ENCODE data around the gene GJA4. TPM values are rescaled to one million over a fixed set of nuclear protein-coding genes. Genes with fewer than 3 reads are reported as not detected.

Gene GJA4
- total RNA-seq, 2 donors from 2014 or later: 9.0 TPM

DNA sequence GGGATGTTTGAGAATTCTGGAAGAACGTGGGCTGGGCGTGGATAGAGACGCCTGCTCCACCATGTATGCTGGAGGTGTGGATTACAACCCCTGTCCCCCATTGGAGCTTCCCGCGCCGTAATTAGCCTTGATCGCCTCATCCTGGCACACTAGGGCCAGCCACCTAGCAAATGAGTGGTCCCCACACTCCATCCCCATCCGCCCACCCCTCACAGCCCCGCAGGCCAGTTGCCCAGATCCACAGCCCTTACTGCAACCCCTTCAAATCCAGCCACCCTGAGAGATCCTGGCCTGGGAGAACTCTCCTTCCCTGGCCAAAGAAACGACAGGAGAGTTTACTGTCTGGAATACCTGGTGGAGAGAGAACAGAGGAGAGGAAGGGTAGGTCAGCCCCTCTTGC lies 375 bp upstream of the GJA4 start:
- Histone ChIP-seq H3K9me3 (ENCODE audit: control insufficient read depth, low read length) (no peaks in the 10 kb centered on the region), H3K27ac (ENCODE audit: low read depth, low read length) (no peak overlapping the region), H3K4me1 (ENCODE audit: control insufficient read depth, insufficient read depth, low read length) (no peaks in the 10 kb centered on the region), H3K4me3 (ENCODE audit: low read length) (no peak overlapping the region), H3K36me3 (ENCODE audit: control insufficient read depth, insufficient read depth, low read length) (no peaks in the 10 kb centered on the region), H3K27me3 (ENCODE audit: control insufficient read depth, insufficient read depth, low read length, poor library complexity, severe bottlenecking) (no peaks in the 10 kb centered on the region), H3K9ac (ENCODE audit: extremely low read depth, low read length, poor library complexity, severe bottlenecking) (no peak overlapping the region)
- TF ChIP-seq, protein P1, sequence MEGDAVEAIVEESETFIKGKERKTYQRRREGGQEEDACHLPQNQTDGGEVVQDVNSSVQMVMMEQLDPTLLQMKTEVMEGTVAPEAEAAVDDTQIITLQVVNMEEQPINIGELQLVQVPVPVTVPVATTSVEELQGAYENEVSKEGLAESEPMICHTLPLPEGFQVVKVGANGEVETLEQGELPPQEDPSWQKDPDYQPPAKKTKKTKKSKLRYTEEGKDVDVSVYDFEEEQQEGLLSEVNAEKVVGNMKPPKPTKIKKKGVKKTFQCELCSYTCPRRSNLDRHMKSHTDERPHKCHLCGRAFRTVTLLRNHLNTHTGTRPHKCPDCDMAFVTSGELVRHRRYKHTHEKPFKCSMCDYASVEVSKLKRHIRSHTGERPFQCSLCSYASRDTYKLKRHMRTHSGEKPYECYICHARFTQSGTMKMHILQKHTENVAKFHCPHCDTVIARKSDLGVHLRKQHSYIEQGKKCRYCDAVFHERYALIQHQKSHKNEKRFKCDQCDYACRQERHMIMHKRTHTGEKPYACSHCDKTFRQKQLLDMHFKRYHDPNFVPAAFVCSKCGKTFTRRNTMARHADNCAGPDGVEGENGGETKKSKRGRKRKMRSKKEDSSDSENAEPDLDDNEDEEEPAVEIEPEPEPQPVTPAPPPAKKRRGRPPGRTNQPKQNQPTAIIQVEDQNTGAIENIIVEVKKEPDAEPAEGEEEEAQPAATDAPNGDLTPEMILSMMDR (conservative IDR thresholded peaks at IDR 0.05): no peak
- Mint-ChIP-seq H3K27me3 (ENCODE audit: insufficient read depth) (peaks cover 33% of the 10 kb centered on the region), H3K4me1 (peaks cover 30% of the 10 kb centered on the region), H3K4me3 (peak overlapping the region; percentile 57), H3K9me3 (no peaks in the 10 kb centered on the region), H3K27ac (peak overlapping the region; percentile 45), H3K36me3 (ENCODE audit: low read depth) (peaks cover 5% of the 10 kb centered on the region)
- 76 to 97% methylated on average over 7 to 10 of the region's 10 CpGs for WGBS, 2 experiments (ENCODE audit: insufficient coverage in 1 of 2, insufficient read length in 1 of 2)
- no peak for DNase-seq

DNA sequence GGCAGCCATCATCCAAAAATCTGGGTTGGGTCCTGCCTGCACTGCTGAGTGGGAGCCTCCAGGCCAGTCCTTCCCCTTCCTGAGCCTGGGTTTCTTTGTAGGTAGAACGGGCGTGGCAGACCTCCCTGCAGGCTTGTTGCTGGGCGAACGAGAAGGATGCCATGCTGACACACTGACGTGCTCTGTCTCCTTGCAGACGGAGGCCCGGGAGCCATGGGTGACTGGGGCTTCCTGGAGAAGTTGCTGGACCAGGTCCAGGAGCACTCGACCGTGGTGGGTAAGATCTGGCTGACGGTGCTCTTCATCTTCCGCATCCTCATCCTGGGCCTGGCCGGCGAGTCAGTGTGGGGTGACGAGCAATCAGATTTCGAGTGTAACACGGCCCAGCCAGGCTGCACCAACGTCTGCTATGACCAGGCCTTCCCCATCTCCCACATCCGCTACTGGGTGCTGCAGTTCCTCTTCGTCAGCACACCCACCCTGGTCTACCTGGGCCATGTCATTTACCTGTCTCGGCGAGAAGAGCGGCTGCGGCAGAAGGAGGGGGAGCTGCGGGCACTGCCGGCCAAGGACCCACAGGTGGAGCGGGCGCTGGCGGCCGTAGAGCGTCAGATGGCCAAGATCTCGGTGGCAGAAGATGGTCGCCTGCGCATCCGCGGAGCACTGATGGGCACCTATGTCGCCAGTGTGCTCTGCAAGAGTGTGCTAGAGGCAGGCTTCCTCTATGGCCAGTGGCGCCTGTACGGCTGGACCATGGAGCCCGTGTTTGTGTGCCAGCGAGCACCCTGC lies 1.4 kb downstream of the GJA4 start:
- no peak overlapping the region for H3K27ac Mint-ChIP-seq

DNA sequence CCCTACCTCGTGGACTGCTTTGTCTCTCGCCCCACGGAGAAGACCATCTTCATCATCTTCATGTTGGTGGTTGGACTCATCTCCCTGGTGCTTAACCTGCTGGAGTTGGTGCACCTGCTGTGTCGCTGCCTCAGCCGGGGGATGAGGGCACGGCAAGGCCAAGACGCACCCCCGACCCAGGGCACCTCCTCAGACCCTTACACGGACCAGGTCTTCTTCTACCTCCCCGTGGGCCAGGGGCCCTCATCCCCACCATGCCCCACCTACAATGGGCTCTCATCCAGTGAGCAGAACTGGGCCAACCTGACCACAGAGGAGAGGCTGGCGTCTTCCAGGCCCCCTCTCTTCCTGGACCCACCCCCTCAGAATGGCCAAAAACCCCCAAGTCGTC lies 2.0 kb downstream of the GJA4 start:
- no peak overlapping the region for H3K27ac ChIP-seq (ENCODE audit: low read depth, low read length)
- H3K4me3 ChIP-seq (ENCODE audit: low read length): no peak overlapping the region
- Mint-ChIP-seq H3K36me3 (ENCODE audit: low read depth) (peaks cover 5% of the 10 kb centered on the region), H3K27me3 (ENCODE audit: insufficient read depth) (peaks cover 35% of the 10 kb centered on the region), H3K27ac (no peak overlapping the region), H3K9me3 (no peaks in the 10 kb centered on the region), H3K4me3 (no peak overlapping the region), H3K4me1 (peaks cover 24% of the 10 kb centered on the region)
- H3K36me3 ChIP-seq (ENCODE audit: control insufficient read depth, insufficient read depth, low read length): no peaks in the 10 kb centered on the region
- WGBS, 2 experiments (ENCODE audit: insufficient coverage in 1 of 2, insufficient read length in 1 of 2): 93% methylated on average over 3 to 12 of the region's 12 CpGs
- no peak for DNase-seq
- H3K9ac ChIP-seq (ENCODE audit: extremely low read depth, low read length, poor library complexity, severe bottlenecking): no peak overlapping the region
- TF ChIP-seq, protein P1 (conservative IDR thresholded peaks at IDR 0.05): no peak
- no peaks in the 10 kb centered on the region for H3K27me3 ChIP-seq (ENCODE audit: control insufficient read depth, insufficient read depth, low read length, poor library complexity, severe bottlenecking)
- H3K4me1 ChIP-seq (ENCODE audit: control insufficient read depth, insufficient read depth, low read length): no peaks in the 10 kb centered on the region
- H3K9me3 ChIP-seq (ENCODE audit: control insufficient read depth, low read length): no peaks in the 10 kb centered on the region

More for the DNA sequence above, 1.4 kb downstream of the GJA4 start:
- Histone ChIP-seq H3K9me3 (ENCODE audit: control insufficient read depth, low read length) (no peaks in the 10 kb centered on the region), H3K4me1 (ENCODE audit: control insufficient read depth, insufficient read depth, low read length) (no peaks in the 10 kb centered on the region), H3K27me3 (ENCODE audit: control insufficient read depth, insufficient read depth, low read length, poor library complexity, severe bottlenecking) (no peaks in the 10 kb centered on the region), H3K36me3 (ENCODE audit: control insufficient read depth, insufficient read depth, low read length) (no peaks in the 10 kb centered on the region), H3K9ac (ENCODE audit: extremely low read depth, low read length, poor library complexity, severe bottlenecking) (no peak overlapping the region), H3K27ac (ENCODE audit: low read depth, low read length) (no peak overlapping the region), H3K4me3 (ENCODE audit: low read length) (no peak overlapping the region)
- H3K4me3 Mint-ChIP-seq: peak overlapping the region; percentile 57
- DNase-seq: no peak
- H3K4me1 Mint-ChIP-seq: peaks cover 24% of the 10 kb centered on the region
- WGBS, 2 experiments (ENCODE audit: insufficient coverage in 1 of 2, insufficient read length in 1 of 2): 94 to 98% methylated on average over 36 to 40 of the region's 40 CpGs
- H3K27me3 Mint-ChIP-seq (ENCODE audit: insufficient read depth): peaks cover 35% of the 10 kb centered on the region
- peaks cover 5% of the 10 kb centered on the region for H3K36me3 Mint-ChIP-seq (ENCODE audit: low read depth)
- no peaks in the 10 kb centered on the region for H3K9me3 Mint-ChIP-seq
- TF ChIP-seq, protein P1 (conservative IDR thresholded peaks at IDR 0.05): no peak
